Heart right ventricle (tissue), 16 donors: ENCODE results near the gene PLSCR3. TPM values are rescaled to one million over a fixed set of nuclear protein-coding genes. Genes with fewer than 3 reads are reported as not detected.

ENCODE experiments used
- ATAC-seq, 8 donors: fragments of 200-7000 bp; cut with Tn5 transposase; one replicate each; pipeline ENCODE4 v1.9.1; 2020; ENCODE audit warnings: mild to moderate bottlenecking in 8 of 8, moderate library complexity in 8 of 8, moderate number of reproducible peaks in 1 of 8
- DNase-seq, 2 donors: peaks; one replicate each; pipeline ENCODE4 v3.0.0-alpha.2; 2020
- H3K27ac ChIP-seq, 10 donors: fragments of 200-600 bp; sonication (generic) in 2 of 10; one replicate each; pipeline versions ENCODE4 v1.5.0 to v1.8.0; 2020 to 2022; ENCODE audit warnings: mild to moderate bottlenecking in 3 of 10
- H3K27me3 ChIP-seq, 7 donors: fragments of 200-600 bp; one replicate each; pipeline ENCODE4 v1.8.0; 2021 to 2022; ENCODE audit warnings: mild to moderate bottlenecking in 2 of 7
- H3K36me3 ChIP-seq, 9 donors: fragments of 200-600 bp; sonication (generic) in 1 of 9; one replicate each; pipeline versions ENCODE4 v1.5.0 to v1.8.0; 2020 to 2022; ENCODE audit warnings: mild to moderate bottlenecking in 2 of 9
- H3K4me1 ChIP-seq, 9 donors: fragments of 200-600 bp; sonication (generic) in 1 of 9; one replicate each; pipeline versions ENCODE4 v1.5.0 to v1.8.0; 2020 to 2022; ENCODE audit warnings: mild to moderate bottlenecking in 4 of 9
- H3K4me3 ChIP-seq, 10 donors: fragments of 200-600 bp; sonication (generic) in 2 of 10; one replicate each; pipeline versions ENCODE4 v1.5.0 to v1.8.0; 2020 to 2022; ENCODE audit warnings: mild to moderate bottlenecking in 7 of 10, moderate library complexity in 2 of 10
- H3K9me3 ChIP-seq, 11 donors: fragments of 200-600 bp in 10 of 11; sonication (generic) in 2 of 11; one replicate each; pipeline versions ENCODE4 v1.5.0 to v1.8.0; 2013 to 2022; ENCODE audit warnings: mild to moderate bottlenecking in 2 of 11, control low read depth in 1 of 11, moderate library complexity in 1 of 11
- WGBS, 2 donors: extraction: QIAGEN DNeasy Blood & Tissue Kit; methylation state at CpG; one replicate each; pipeline ENCODE4 v1.1.7; 2013; ENCODE audit warnings: inconsistent platforms in 1 of 2; 5-methylcytosine and 5-hydroxymethylcytosine counted together
- intact Hi-C, 10 donors: fragments of 100-400 bp; cut with DNase I; formaldehyde crosslinking; loops; one replicate each; pipeline versions ENCODE4 v1.11.1 to v1.14.2; 2022
- polyA plus RNA-seq, 2 donors: library from polyadenylated mRNA; stranded (reverse); fragments of 200-250 nt; gene quantifications; one replicate each; pipeline ENCODE4 v1.2.3, GENCODE V29; 2013
- total RNA-seq, 10 donors: library from RNA; stranded (reverse); fragmentation: NEBNext Ultra II Directional in 3 of 10; extraction: Animal tissue kit (Norgen Biotek cat#: 25700) in 3 of 10; gene quantifications; one replicate each; pipeline versions ENCODE4 v1.2.1 to v1.2.4, GENCODE V29; 2021 to 2023
- TF ChIP-seq, protein P1 (sequence below), 9 donors: fragments of 200-600 bp; sonication (generic) in 2 of 9; IDR thresholded peaks; one replicate each; pipeline versions ENCODE4 v1.5.0 to v1.8.0; 2021 to 2022; ENCODE audit warnings: antibody characterized with exemption in 9 of 9, mild to moderate bottlenecking in 5 of 9, moderate library complexity in 1 of 9
- donor health status: Arrhythmogenic right ventricular cardiomyopathy.
- donor health status: ischemic (EF 13 %, LVEDD 7.1; RV severe dilation, severe dysfunction).
- donor health status: healthy with polysubstance abuse.
- donor health status: DM: no; HTN: yes; CAD: no.
- donor health status: DM: no; HTN: no; CAD: no.
- donor health status: ischemic (EF 25% LVEDD 6.9; RV normal size, moderate dysfunction).
- donor health status: ischemic (EF 25% LVEDD 5.7; RV mildly dilated, moderate dysfunction).
- donor health status: healthy.
- donor health status: DM: yes; HTN: yes; CAD: no.
- donor health status: Ischemic cardiomyopathy.
- donor health status: ischemic (EF 35%, LVEDD 5.7; RV mildly dilated, moderate dysfunction).
- donor health status: nonischemic (EF 11% LVEDD 7.7; RV severe dilation, severe dysfunction).
- donor health status: DM: yes; HTN: yes; CAD: no.
- donor health status: PGD.
- donor health status: ischemic (EF 29% LVEDD 5.4; RV normal size, mild dysfunction).
- donor health status: nonischemic (EF 23%, LVEDD 6.1; RV moderate dilation, normal function).

PLSCR3 gene
- total and polyA plus RNA-seq, 12 donors: 14.4 to 32.9 (median 17.7) TPM

DNA sequence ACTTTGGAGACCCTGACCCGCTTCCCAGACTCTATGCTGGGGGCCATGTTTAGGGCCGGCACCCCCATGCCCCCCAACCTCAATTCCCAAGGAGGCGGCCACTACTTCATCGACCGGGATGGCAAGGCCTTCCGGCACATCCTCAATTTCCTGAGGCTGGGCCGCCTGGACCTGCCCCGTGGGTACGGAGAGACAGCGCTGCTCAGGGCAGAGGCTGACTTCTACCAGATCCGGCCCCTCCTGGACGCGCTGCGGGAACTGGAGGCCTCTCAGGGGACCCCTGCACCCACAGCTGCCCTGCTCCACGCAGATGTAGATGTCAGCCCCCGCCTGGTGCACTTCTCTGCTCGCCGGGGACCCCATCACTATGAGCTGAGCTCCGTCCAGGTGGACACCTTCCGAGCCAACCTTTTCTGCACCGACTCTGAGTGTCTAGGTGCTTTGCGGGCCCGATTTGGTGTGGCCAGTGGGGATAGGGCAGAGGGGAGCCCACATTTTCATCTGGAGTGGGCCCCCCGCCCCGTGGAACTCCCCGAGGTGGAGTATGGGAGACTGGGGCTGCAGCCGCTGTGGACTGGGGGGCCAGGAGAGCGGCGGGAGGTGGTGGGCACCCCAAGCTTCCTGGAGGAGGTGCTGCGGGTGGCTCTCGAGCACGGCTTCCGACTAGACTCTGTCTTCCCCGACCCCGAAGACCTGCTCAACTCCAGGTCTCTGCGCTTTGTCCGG is 41.3 kb downstream of the PLSCR3 start:
- ATAC-seq (no peak), DNase-seq (peak in 1 of 2 donors; percentile 22)
- intact Hi-C loops: loop anchor here (5.0 to 10.0 kb wide), 10 partner anchors 39 to 332 kb away; partner anchors contain the start of genes FGF11 (in 5 of the 10), TMEM102 (in 5 of the 10), SENP3 (in 4 of the 10) and PLSCR3 (in 2 of the 10)
- H3K9me3 ChIP-seq: no peaks in the 10 kb centered on the region
- WGBS, 2 donors: 88 to 89% methylated on average over 37 of the region's 37 CpGs
- TF ChIP-seq, protein P1, sequence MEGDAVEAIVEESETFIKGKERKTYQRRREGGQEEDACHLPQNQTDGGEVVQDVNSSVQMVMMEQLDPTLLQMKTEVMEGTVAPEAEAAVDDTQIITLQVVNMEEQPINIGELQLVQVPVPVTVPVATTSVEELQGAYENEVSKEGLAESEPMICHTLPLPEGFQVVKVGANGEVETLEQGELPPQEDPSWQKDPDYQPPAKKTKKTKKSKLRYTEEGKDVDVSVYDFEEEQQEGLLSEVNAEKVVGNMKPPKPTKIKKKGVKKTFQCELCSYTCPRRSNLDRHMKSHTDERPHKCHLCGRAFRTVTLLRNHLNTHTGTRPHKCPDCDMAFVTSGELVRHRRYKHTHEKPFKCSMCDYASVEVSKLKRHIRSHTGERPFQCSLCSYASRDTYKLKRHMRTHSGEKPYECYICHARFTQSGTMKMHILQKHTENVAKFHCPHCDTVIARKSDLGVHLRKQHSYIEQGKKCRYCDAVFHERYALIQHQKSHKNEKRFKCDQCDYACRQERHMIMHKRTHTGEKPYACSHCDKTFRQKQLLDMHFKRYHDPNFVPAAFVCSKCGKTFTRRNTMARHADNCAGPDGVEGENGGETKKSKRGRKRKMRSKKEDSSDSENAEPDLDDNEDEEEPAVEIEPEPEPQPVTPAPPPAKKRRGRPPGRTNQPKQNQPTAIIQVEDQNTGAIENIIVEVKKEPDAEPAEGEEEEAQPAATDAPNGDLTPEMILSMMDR (IDR thresholded peaks at IDR 0.05): no peak
- no peaks in the 10 kb centered on the region for H3K27me3 ChIP-seq
- H3K36me3 ChIP-seq: peaks cover 0 to 3% (median 0%) of the 10 kb centered on the region in 9 donors
- H3K4me1 ChIP-seq: peaks cover 8 to 65% (median 46%) of the 10 kb centered on the region in 9 donors
- H3K27ac ChIP-seq: peak overlapping the region in 8 of 10 donors; percentile 96 to 100 (median 99)
- H3K4me3 ChIP-seq: peak overlapping the region in 9 of 10 donors; percentile 73 to 91 (median 84)

DNA sequence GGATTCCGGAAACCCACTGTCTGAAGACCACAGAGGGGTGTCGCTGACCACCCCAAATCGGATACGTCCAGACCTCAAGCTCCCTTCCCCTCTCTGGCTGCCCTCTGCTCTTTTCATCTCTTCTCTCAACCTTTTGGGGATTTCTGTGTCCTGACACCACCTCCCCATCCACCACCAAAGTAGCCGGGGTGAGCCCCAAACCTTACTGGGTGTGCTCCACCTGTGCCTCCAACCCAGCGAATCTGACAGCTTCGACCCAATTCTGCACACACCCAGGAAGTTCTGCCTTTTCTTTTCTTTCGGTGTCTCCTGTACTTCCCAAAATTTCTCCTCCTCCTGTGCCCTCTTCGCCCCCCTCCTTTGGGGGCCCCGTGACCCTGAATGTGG is 41.8 kb downstream of the PLSCR3 start:
- intact Hi-C loops: loop anchor here (5.0 to 10.0 kb wide), 10 partner anchors 40 to 332 kb away; partner anchors contain the start of genes FGF11 (in 5 of the 10), TMEM102 (in 5 of the 10), SENP3 (in 4 of the 10) and PLSCR3 (in 2 of the 10)
- Histone ChIP-seq H3K4me1 (peaks cover 8 to 65% (median 46%) of the 10 kb centered on the region in 9 donors), H3K4me3 (peak overlapping the region; percentile 73 to 91 (median 84)), H3K27ac (peak overlapping the region; percentile 96 to 100 (median 99)), H3K27me3 (no peaks in the 10 kb centered on the region), H3K36me3 (peaks cover 0 to 9% (median 0%) of the 10 kb centered on the region in 9 donors), H3K9me3 (no peaks in the 10 kb centered on the region)
- WGBS, 2 donors: 30 to 31% methylated on average over 10 of the region's 10 CpGs
- DNase-seq: no peak
- no peak for ATAC-seq
- TF ChIP-seq, protein P1 (IDR thresholded peaks at IDR 0.05): peak in 3 of 9 donors; percentile 5 to 59 (median 26)

DNA sequence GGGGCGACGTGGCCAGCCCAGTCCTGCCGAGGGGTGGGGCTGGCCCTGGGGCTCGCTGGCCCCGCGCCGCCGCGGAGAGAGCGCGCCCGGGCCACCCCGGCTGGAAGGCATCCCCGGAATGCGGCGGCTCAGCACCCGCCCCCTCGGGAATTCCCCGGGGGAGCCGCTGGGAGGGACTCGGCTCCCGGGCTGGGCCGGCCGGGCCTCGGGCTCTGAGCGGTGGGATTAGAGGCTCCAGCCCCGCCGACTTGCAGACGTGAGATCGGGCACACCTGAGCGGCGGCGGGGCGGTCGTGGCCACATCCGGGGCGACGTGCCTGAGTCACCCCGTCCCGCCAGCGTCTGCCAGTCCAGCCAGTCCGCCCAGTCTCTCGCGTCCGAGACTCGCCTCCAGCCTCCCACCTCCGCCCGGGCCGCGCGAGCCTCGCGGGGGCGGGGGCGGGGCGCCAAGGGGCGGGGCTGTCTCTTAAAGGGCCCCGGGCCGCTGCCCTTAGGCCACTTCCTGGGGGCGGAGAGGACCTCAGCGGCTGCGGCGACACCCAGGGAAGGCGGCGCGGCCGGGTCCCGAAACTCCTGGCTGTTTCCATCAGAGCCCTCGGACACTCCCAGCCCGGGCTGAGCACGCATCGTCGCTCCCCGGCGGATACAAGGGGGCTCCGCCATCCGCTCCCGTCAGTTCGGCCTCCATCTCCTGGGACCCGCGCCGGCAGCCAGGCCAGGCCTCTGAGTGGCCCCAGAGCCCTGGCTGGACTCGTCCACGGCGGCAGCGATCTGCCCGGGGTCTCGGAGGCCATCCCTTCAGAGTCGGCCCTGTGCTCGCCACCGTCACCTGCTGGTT is 42.4 kb downstream of the PLSCR3 start, which contains the start of gene KCTD11:
Gene KCTD11 (plus strand): TSS at position 498 of the 838 bp plus-strand sequence.
- DNase-seq (peak; percentile 91 to 93), ATAC-seq (peak; percentile 70 to 84 (median 80))
- Histone ChIP-seq H3K4me3 (peak within 1 kb of the TSS; percentile 73 to 91 (median 84)), H3K27ac (peak within 1 kb of the TSS; percentile 96 to 100 (median 99)), H3K9me3 (no peaks in the 10 kb centered on the region), H3K27me3 (no peaks in the 10 kb centered on the region), H3K36me3 (peaks cover 0 to 15% (median 0%) of the 10 kb centered on the region in 9 donors), H3K4me1 (peaks cover 8 to 65% (median 46%) of the 10 kb centered on the region in 9 donors)
- TF ChIP-seq, protein P1 (IDR thresholded peaks at IDR 0.05): peak in 7 of 9 donors; percentile 44 to 69 (median 59)
- WGBS, 2 donors: 0 to 1% methylated on average over 78 to 91 of the region's 91 CpGs
- intact Hi-C loops: loop anchor here (1.0 to 10.0 kb wide), 13 partner anchors 40 to 333 kb away; partner anchors contain the start of genes FGF11 (in 5 of the 10), TMEM102 (in 5 of the 10), PLSCR3 (in 4 of the 10) and SENP3 (in 4 of the 10)
